CD4-positive, alpha-beta T cell treated with Interleukin-4 for 4 hours (primary cell): ENCODE measurements around the gene UBAC1.
"Not testable (repeated sequence)": the region's sequence is repeated elsewhere in the genome, so short reads cannot be mapped to it uniquely, and the experiment has no call there.

ENCODE experiments used
- DNase-seq: peaks from one replicate; pipeline ENCODE4 v3.0.0-alpha.2; 2020

Gene UBAC1

DNA sequence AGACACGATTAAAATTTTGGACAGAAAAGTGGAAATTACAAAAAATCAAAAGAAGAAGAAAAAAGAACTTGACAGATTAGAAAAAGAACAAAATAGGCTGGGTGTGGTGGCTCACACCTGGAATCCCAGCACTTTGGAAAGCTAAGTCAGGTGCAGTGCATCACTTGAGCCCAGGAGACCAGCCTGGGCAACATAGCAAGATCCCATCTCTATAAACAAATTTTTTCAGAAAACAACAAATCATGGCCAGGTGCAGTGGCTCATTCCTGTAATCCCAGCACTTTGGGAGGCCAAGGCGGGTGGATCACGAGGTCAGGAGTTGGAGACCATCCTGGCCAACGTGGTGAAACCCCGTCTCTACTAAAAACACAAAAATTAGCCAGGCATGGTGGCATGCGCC, 68.8 kb downstream of the UBAC1 start:
- DNase-seq: not testable (repeated sequence)

- no peak for DNase-seq
Observed at GRCh38 chr9:135891027-135891631, 70.0 kb downstream of the UBAC1 start.

DNA sequence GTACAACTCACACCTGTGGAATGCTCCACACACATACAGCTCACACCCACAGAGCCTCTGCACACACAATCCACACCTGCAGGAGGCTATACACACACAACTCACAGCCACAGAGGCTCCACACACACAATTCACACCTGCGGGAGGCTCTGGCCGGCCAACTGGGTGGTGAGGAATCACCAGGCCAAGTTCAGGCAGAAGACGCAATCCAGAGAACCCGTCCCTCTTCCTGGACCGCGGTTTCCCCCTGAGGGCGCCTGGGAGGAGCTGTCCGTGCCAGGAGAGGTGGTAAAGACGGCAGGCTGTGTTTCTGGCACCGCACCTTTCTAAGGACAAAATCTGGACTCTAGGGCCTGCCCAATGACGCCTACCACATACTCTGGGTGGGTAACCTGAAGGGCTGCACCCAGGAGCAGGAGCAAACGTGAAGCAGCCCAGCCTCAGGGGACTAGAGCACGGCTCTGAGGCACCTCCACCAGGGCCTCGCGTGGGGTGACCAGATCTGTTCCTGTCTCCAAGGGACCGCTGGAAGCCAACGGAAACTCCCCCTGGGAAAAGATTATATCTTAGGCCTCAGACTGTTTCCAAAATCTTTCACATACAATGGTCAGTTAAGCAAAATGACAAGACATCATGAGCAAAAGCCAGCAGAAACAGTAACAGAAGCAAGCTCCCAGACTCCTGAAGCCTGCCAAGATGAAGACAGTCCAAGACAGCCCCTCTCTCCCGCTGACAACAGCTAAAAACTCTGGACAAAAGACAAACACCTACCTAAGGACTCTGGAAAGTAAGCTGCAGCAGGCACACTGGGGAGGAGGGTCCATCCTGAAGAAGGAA, 70.8 kb downstream of the UBAC1 start:
- DNase-seq: no peak

GRCh38 chr9:135889564-135890189, 71.5 kb downstream of the UBAC1 start:
- DNase-seq: no peak

DNA sequence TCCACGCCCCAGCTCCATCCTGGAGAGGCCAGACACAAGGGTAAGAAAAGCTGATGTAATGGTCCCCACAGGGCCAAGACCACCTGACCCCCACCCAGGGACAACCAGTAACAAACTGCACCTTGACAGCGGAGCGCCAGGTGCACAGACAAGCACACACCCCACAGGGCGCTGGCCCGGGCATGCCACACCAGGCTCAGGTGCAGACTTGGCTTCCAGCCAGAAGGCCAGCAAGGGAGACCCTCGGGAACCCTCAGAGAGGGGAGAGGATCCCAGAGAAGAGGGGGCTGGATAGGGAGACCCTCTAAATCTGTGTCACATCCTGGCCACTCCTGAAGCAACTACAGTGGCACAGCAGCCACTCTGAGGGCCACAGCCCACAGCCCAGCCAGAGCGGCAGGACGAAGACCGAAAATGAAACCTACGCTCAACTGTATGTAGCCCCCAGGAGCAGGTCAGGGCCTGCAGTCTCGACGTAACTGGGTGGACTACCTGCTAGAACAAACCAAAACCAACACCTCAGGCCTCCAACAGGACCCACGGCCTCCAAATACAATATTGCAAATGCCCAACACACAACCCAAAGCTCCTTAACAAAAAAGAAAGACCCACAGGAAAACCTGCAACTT, 72.3 kb downstream of the UBAC1 start:
- no peak for DNase-seq

DNA sequence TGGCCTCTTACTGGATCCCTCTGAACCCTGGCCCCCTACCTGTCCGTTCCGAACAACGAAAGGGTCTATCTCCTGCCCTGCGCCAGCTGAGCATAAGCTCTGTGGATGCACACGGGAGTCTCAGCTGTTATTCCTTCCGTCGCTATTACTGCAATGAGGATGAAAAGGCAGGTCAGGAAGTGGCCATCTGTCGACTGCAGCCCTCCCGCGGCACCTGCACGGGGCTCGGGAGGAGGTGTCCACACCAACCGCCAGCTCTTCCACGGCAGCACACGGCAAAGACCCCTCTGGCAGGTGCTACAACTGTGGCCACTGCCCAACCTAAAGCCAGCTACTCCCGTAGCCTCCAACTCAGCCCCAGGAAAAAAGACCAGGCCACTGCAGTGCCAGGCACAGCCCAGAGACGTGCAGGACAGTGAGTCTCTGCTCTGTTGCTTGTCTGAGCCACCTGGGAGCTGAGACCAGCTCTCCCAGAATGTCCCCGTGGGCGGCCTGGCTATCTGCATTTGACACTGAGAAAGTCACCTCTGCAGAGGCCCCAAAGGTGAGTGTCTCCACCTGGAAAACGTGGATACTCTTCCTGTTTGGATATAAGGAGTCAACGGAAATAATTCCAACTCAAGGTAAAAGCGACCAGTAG, 72.9 kb downstream of the UBAC1 start:
- no peak for DNase-seq

DNA sequence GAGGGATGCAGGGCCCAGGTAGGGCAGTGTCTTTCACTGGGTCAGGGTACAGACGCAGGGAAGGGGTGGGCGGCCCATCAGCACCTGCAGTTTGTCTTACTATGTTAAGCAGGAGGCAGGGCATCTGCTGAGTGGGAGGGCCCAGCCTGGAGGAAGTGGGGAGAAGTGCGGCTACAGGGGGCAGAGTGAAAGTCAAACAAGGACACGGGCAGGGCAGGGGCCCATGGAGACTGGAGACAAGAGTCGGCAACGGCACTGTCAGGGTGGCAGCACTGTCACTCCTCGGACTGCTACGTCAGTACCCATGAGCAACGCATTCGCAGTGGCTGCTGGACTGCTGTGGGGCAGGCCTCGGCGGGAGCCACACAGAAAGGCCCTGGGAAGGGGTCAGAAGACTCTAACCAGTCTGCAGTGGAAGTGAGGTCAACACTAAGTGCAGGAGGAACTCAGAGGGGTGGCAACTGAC, 73.6 kb downstream of the UBAC1 start:
- peak; percentile 19 for DNase-seq

DNA sequence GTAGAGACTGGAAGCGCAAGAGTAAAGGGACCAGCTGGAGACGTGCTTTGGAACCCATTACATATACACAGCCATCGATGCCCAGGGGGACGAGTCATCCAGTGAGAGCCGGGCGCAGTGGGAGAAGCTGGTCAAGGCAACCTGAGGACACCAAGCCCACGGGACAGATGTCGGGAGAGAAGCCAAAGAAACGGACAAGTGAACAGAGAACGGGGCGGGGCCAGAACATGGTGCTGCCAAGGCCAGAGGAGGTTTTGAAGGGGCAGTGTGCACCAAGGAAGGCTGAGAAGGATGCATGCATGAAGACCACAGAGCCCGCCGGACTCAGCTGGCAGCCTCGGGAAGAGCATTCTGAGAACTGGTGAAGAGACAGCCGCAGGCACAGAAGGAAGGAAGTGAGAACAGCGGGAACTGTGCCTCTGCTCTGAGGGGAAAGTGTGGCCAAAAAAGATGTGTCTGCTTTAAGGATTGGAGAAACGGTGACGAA, 74.1 kb downstream of the UBAC1 start:
- no peak for DNase-seq

DNA sequence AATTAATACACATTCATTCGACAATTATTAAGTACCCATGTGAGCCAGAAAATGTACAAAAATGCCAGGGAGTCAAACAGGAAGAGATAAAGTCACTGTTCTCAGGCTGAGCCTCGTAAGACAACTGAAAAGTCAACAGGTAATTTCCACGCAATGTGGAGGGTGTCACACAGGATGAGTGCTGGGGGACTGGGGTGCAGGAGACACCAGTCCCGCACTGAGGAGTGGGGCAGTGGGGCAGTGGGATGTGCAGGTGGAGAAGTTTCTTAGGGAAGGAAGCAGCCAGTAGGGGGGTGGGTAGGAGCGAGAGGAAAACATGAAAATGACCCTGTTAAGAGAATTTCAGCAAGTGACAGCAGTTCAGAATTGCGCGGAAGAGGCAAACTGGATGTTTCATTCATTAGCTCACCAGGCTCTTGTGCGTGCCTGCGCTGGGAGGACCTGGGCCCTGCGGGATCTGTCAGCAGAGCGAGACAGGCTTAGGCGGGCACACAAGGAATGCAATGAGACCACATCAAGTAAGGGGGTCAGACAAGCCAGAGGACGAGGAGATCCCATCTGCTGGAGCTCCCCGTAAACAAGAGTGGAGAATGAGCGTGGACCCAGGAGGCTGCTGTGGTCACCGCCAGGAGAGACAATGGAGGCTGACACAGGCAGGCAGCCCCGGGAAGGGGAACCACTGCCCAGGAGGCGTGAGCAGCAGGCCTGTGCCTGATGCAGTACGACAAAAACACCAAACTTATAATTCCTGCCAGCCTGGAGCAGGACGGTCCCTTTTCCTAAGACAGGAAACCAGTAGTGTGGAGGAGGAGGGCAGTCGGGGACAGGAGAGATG, 74.8 kb downstream of the UBAC1 start:
- DNase-seq: no peak

- no peak for DNase-seq
Observed at GRCh38 chr9:135885100-135885853, 75.9 kb downstream of the UBAC1 start.

DNA sequence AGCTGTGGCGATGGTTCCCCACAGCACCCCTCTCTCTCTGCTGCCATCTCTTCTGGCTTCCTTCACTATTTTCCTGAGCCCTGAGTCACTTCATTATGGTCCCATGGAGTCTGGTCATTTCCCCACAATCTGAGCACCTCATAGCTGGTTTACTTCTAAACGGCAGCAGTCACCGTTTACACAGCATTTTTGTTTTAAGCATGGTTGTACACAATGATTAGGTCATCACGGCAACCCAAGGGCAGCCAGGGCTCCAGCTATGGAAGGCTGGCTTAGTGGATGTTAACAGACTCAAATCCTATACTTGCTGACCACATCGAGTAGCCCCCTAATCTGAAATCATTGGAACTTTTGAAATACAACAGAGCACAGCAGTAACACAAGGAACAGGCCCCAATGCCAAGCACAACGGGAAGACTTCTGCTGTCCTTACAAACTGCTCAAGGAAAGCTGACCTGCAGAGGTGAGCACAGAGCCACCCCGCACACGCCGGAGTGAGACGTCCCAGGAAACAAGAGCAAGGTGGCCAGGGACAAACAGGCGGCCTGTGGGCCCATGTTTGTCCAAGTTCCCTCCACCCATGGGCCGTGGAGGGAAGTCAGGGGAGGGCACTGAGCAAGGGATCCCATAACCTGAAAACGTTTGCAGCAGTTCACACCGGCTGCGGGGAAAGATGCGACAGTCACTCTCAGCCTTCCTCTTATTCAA, 76.7 kb downstream of the UBAC1 start:
- no peak for DNase-seq

DNA sequence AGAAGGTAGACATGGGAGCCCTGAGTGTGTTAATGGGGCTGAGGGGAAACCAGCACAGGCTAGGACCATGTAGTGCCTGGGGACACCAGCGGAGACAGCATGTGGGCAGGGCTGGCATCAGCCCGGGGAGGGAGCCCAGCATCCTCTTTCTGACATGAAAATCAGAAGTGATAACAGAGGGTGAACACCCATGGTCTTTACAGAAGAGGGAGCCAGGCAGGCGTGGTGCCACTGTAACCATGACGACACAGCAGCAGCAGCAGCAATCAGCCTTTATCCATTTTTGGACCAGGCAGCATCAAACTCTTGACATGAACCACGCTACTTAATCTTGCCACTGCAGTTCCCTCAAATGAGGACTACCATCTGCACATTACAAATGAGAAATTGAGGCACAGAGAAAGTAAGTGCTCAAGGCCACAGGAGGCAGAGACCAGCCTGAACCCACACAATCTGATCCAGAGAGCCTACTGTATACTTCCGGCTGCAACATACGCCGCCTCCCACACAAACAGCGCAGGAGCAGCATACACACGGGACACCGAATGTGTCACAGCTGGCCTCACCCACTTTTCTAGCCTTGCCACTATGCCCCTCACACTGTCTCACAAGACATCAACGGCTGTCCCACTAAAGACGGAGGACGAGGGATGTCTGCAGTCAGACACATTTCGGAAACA, 77.6 kb downstream of the UBAC1 start:
- no peak for DNase-seq
